ENCODE data around the gene CUL2. TPM values are rescaled to one million over a fixed set of nuclear protein-coding genes. Genes with fewer than 3 reads are reported as not detected.

Gene CUL2
- total RNA-seq, 1 donor, result 34.1 TPM

GRCh38 chr10:34967335-34967880 is 122.7 kb downstream of the CUL2 start:
- DNase-seq (ENCODE audit: low read depth), result peak; percentile 96
- no peak overlapping the region for H3K4me3 ChIP-seq (ENCODE audit: low read depth, low read length)
- no peak for TF ChIP-seq CTCF (IDR thresholded peaks at IDR 0.05; ENCODE audit: insufficient read depth, low read length)

DNA sequence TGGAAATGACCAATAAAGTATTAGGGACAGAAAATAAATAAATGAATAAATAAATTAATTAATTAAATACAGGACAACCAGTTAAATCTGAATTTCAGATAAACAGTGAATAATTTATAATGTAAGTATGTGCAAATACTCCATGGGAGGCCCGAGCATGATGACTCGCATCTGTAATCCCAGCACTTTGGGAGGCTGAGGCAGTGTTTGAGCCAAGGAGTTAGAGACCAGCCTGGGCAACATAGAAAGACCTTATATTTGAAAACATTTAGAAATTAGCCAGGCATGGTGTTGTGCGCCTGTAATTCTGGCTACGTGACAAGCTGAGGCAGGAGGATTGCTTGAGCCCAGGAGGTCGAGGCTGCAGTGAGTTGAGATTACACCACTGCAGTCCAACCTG is 123.7 kb downstream of the CUL2 start:
- no peak for TF ChIP-seq CTCF (IDR thresholded peaks at IDR 0.05; ENCODE audit: insufficient read depth, low read length)
- DNase-seq (ENCODE audit: low read depth), result peak; percentile 61
- H3K4me3 ChIP-seq (ENCODE audit: low read depth, low read length), result no peak overlapping the region

- no peak overlapping the region for H3K4me3 ChIP-seq (ENCODE audit: low read depth, low read length)
- TF ChIP-seq CTCF (IDR thresholded peaks at IDR 0.05; ENCODE audit: insufficient read depth, low read length), result no peak
- no peak for DNase-seq (ENCODE audit: low read depth)
Measured at GRCh38 chr10:34966040-34966439, 124.1 kb downstream of the CUL2 start.

DNA sequence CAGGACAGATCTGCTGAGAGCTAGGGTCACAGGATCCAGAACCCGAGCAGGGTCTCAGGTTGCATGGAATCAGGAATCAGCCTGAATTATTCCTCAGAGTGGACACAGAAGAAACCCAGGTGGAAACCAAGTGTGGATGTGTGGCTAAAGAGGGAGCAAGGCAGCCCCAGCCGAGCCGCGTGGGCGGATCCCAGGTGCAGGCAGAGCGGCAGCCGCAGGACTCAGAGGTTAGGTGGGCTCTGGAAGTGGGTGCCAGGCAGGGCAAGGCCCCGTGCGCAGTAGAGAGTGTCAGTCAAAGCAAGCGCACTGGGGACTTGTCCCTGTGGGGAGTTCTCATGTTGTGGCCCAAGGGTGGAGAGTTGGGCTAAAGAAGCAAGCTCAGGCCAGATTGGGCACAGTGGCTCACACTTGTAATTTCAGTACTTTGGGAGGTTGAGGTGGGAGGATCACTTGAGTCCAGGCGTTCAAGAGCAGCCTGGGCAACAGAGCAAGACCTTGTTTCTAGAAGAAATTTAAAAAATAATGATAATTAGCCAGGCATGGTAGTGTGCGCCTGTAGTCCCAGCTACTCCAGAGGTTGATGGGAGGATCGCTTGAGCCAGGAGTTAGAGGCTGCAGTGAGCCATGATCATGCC is 125.9 kb downstream of the CUL2 start:
- H3K4me3 ChIP-seq (ENCODE audit: low read depth, low read length), result no peak overlapping the region
- no peak for TF ChIP-seq CTCF (IDR thresholded peaks at IDR 0.05; ENCODE audit: insufficient read depth, low read length)
- no peak for DNase-seq (ENCODE audit: low read depth)

GRCh38 chr10:34962866-34963265 is 127.3 kb downstream of the CUL2 start:
- TF ChIP-seq CTCF (IDR thresholded peaks at IDR 0.05; ENCODE audit: insufficient read depth, low read length), result no peak
- no peak overlapping the region for H3K4me3 ChIP-seq (ENCODE audit: low read depth, low read length)
- DNase-seq (ENCODE audit: low read depth), result no peak

GRCh38 chr10:34960983-34961382 is 129.2 kb downstream of the CUL2 start:
- DNase-seq (ENCODE audit: low read depth), result peak; percentile 45
- no peak overlapping the region for H3K4me3 ChIP-seq (ENCODE audit: low read depth, low read length)
- peak; percentile 46 for TF ChIP-seq CTCF (IDR thresholded peaks at IDR 0.05; ENCODE audit: insufficient read depth, low read length)

GRCh38 chr10:34959786-34960185 is 130.4 kb downstream of the CUL2 start:
- TF ChIP-seq CTCF (IDR thresholded peaks at IDR 0.05; ENCODE audit: insufficient read depth, low read length), result no peak
- no peak overlapping the region for H3K4me3 ChIP-seq (ENCODE audit: low read depth, low read length)
- DNase-seq (ENCODE audit: low read depth), result no peak
